ENCODE results near the gene TBC1D21. TPM values are rescaled to one million over a fixed set of nuclear protein-coding genes. Genes with fewer than 3 reads are reported as not detected.

TBC1D21 gene
- total and polyA plus RNA-seq, 2 of the 8 experiments (the other 6 are each of a cell fraction or from before 2014, with no cell fraction given) = not detected

DNA sequence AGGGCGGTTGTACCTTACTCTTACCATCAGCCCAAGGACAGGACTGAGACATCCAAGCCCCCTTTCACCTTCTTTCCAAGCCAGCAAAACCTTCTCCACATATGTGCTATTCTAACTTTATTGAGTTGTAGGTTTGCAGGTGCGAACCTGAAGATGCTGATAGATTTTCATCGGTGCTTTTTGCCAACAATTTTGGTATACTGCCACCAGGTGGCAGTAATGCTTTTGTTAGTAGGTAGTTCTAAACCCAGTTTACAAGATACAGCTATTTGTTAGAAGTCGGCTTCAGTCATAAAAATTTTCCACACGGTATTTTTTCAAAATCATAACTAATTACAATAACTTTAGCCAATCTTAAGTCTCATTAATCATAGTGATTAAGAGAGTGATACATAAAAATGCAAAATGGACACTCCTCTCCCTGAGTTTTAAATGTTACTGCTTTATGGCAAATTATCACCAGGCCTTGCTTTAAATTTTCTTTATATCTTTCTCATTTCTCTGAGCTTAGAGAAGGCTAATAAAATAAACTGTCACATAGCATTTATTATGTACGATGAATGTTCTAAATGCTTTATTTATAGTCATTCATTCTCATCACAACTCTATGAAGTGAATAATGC lies 636 bp downstream of the TBC1D21 start:
- H3K18ac ChIP-seq (ENCODE audit: extremely low read depth, low read length) = no peak overlapping the region
- POLR2A ChIA-PET (ENCODE audit: partially characterized antibody) = no interaction called here
- peaks cover 0 to 3% (median 0%) of the 10 kb centered on the region in 4 experiments; a peak in 1 of 7 replicates for H3K27me3 ChIP-seq (replicated peaks in 1 of 4; ENCODE audit: control insufficient read depth in 3 of 4, extremely low read depth in 1 of 4, insufficient read depth in 3 of 4, low read length in 3 of 4)
- H4K5ac ChIP-seq (ENCODE audit: insufficient read length, low read depth, low read length) = no peak overlapping the region
- H2BK20ac ChIP-seq (ENCODE audit: low read length) = no peak overlapping the region
- H4K8ac ChIP-seq (ENCODE audit: extremely low read depth, insufficient read depth, low read length) = no peak overlapping the region
- H3K9me3 ChIP-seq (ENCODE audit: insufficient read depth in 2 of 2, low read depth in 1 of 2, low read length in 1 of 2) = no peaks in the 10 kb centered on the region
- no peak overlapping the region for H3K56ac ChIP-seq (replicated peaks; ENCODE audit: insufficient read length, low read depth, low read length)
- H4K91ac ChIP-seq (replicated peaks; ENCODE audit: insufficient read length, low read length) = no peak overlapping the region
- CTCF ChIA-PET (ENCODE audit: partially characterized antibody) = interaction anchor here (0.7 to 5.4 kb wide), 64 partner anchors 8 to 386 kb away, joined by 3 to 113 read pairs (median 5); partner anchors contain the start of genes LOXL1 and PML
- no peak overlapping the region for H3K9ac ChIP-seq (replicated peaks in 1 of 4; ENCODE audit: extremely low read depth in 1 of 4, low read depth in 3 of 4, low read length in 3 of 4)
- no peak overlapping the region for H3K23ac ChIP-seq (ENCODE audit: insufficient read length)
- H3K4me2 ChIP-seq (ENCODE audit: insufficient read depth in 1 of 2, low read depth in 2 of 2, low read length in 2 of 2) = no peak overlapping the region
- H2BK15ac ChIP-seq (ENCODE audit: low read length) = no peak overlapping the region
- no peak overlapping the region for H2AFZ ChIP-seq (ENCODE audit: low read length)
- FAIRE-seq (peak; percentile 42), DNase-seq (ENCODE audit: low read depth in 1 of 2, low spot score in 2 of 2) (no peak)
- no peaks in the 10 kb centered on the region for H3K23me2 ChIP-seq (ENCODE audit: low read depth, low read length)
- H2BK12ac ChIP-seq (ENCODE audit: low read depth, low read length) = peak overlapping the region; percentile 4; the same call in 1 of the 2 replicates
- H2BK5ac ChIP-seq (ENCODE audit: low read depth, low read length) = no peak overlapping the region
- H3K14ac ChIP-seq (ENCODE audit: insufficient read length) = no peak overlapping the region
- H2BK120ac ChIP-seq (replicated peaks; ENCODE audit: low read depth, low read length) = no peak overlapping the region
- no peaks in the 10 kb centered on the region for H3K79me1 ChIP-seq (ENCODE audit: low read depth, low read length)
- no peaks in the 10 kb centered on the region for H3K79me2 ChIP-seq (ENCODE audit: control insufficient read depth in 1 of 2, insufficient read depth in 2 of 2, low read length in 2 of 2)
- TF ChIP-seq CTCF (IDR thresholded peaks at IDR 0.05; ENCODE audit: control extremely low read depth in 1 of 3, insufficient read depth in 1 of 3, low read depth in 1 of 3, low read length in 3 of 3) (peak in 2 of 3 experiments; percentile 61 to 69; a peak in 3 of 4 replicates), PHF8 (conservative IDR thresholded peaks at IDR 0.05; ENCODE audit: low read depth, low read length) (no peak), KDM4A (IDR thresholded peaks at IDR 0.05; ENCODE audit: low read depth, low read length, severe bottlenecking) (no peak), RAD21 (IDR thresholded peaks at IDR 0.05 in 1 of 2, conservative IDR thresholded peaks at IDR 0.05 in 1 of 2; ENCODE audit: low read depth in 2 of 2, low read length in 2 of 2) (peak; percentile 64 to 74)
- H3K4ac ChIP-seq (replicated peaks; ENCODE audit: insufficient read length, low read depth, low read length) = no peak overlapping the region
- no peaks in the 10 kb centered on the region for H3K36me3 ChIP-seq (ENCODE audit: control insufficient read depth in 2 of 4, insufficient read depth in 4 of 4, low read length in 3 of 4)
- H4K20me1 ChIP-seq (replicated peaks in 1 of 2; ENCODE audit: control insufficient read depth in 1 of 2, insufficient read depth in 2 of 2, low read length in 2 of 2) = no peaks in the 10 kb centered on the region
- H3K4me1 ChIP-seq (replicated peaks in 1 of 4; ENCODE audit: control insufficient read depth in 3 of 4, insufficient read depth in 4 of 4, low read length in 3 of 4) = no peaks in the 10 kb centered on the region
- no peak overlapping the region for H3K4me3 ChIP-seq (ENCODE audit: extremely low read depth in 1 of 4, insufficient read depth in 2 of 4, low read depth in 3 of 4, low read length in 4 of 4)
- no peak overlapping the region for H2AK5ac ChIP-seq (ENCODE audit: low read depth, low read length)
- WGBS, 2 experiments (ENCODE audit: extremely low coverage in 1 of 2, insufficient coverage in 1 of 2, insufficient read length in 1 of 2, insufficient replicate concordance in 2 of 2, low coverage in 1 of 2, low lambda C conversion rate in 2 of 2, missing lambda C conversion rate in 1 of 2) = 55% methylated on average over 6 of the region's 6 CpGs; no CpG with 5 or more reads in 1 of the 2 experiments
- no peak overlapping the region for H3K27ac ChIP-seq (ENCODE audit: low read depth, low read length)

All from H1 (cell line).